Neural progenitor cell (in vitro differentiated cells): Measurements from ENCODE around the gene UBR4. TPM values are rescaled to one million over a fixed set of nuclear protein-coding genes. Genes with fewer than 3 reads are reported as not detected.

Experiments used
- DNase-seq: peaks from one replicate; pipeline ENCODE4 v3.0.0-alpha.2; 2016; ENCODE audit warnings: low spot score
- H2AFZ ChIP-seq: fragments of 200-600 bp; sonication (generic); replicated peaks from 2 replicates; pipeline ENCODE4 v1.6.1; 2016; ENCODE audit warnings: antibody characterized with exemption
- H3F3A ChIP-seq: fragments of 200-600 bp; sonication (generic); 2 replicates; pipeline ENCODE4 v1.6.1; 2016; ENCODE audit warnings: antibody characterized with exemption, low read depth
- H3K27ac ChIP-seq: fragments of 200-600 bp; sonication (generic); 2 replicates; pipeline ENCODE4 v1.5.1; 2016; ENCODE audit warnings: mild to moderate bottlenecking
- H3K27me3 ChIP-seq: fragments of 200-600 bp; sonication (generic); 2 replicates; pipeline ENCODE4 v1.6.1; 2016; ENCODE audit warnings: mild to moderate bottlenecking, moderate library complexity
- H3K36me3 ChIP-seq: fragments of 200-600 bp; sonication (generic); 2 replicates; pipeline ENCODE4 v1.5.1; 2016
- H3K4me1 ChIP-seq: fragments of 200-600 bp; sonication (generic); 2 replicates; pipeline ENCODE4 v1.6.1; 2016; ENCODE audit warnings: mixed run types
- H3K4me2 ChIP-seq: fragments of 200-600 bp; sonication (generic); 2 replicates; pipeline ENCODE4 v1.6.1; 2016
- H3K4me3 ChIP-seq: fragments of 200-600 bp; sonication (generic); 2 replicates; pipeline ENCODE4 v1.5.1; 2016
- H3K79me2 ChIP-seq: fragments of 200-600 bp; sonication (generic); 2 replicates; pipeline ENCODE4 v1.6.1; 2016; ENCODE audit warnings: low read depth
- H3K9ac ChIP-seq: fragments of 200-600 bp; sonication (generic); 2 replicates; pipeline ENCODE4 v1.6.1; 2016
- H3K9me3 ChIP-seq: fragments of 200-600 bp; sonication (generic); 2 replicates; pipeline ENCODE4 v1.5.1; 2016; ENCODE audit warnings: low read depth
- H4K20me1 ChIP-seq: fragments of 200-600 bp; sonication (generic); 2 replicates; pipeline ENCODE4 v1.6.1; 2016; ENCODE audit warnings: low read depth
- H3K27ac Mint-ChIP-seq: 3 replicates; pipeline ENCODE4 v1.8.0; 2021; ENCODE audit warnings: mixed read lengths
- H3K27me3 Mint-ChIP-seq: 2 replicates; pipeline ENCODE4 v1.8.0; 2022; ENCODE audit warnings: low read depth, mild to moderate bottlenecking, inconsistent platforms, moderate library complexity, mixed read lengths; ENCODE audit not compliant: insufficient read depth
- H3K36me3 Mint-ChIP-seq: 3 replicates; pipeline ENCODE4 v1.8.0; 2021; ENCODE audit warnings: mixed read lengths
- H3K4me1 Mint-ChIP-seq: 3 replicates; pipeline ENCODE4 v1.8.0; 2021; ENCODE audit warnings: mixed read lengths
- H3K4me3 Mint-ChIP-seq: 3 replicates; pipeline ENCODE4 v1.8.0; 2021; ENCODE audit warnings: mild to moderate bottlenecking, moderate library complexity, mixed read lengths
- H3K9me3 Mint-ChIP-seq: 3 replicates; pipeline ENCODE4 v1.8.0; 2020; ENCODE audit warnings: mixed read lengths
- EZH2 ChIP-seq: fragments of 200-600 bp; sonication (generic); IDR thresholded peaks from 2 replicates; pipeline ENCODE4 v1.6.1; 2017; ENCODE audit warnings: antibody characterized with exemption, mild to moderate bottlenecking, moderate library complexity
- EZH2phosphoT487 ChIP-seq: fragments of 200-600 bp; sonication (generic); IDR thresholded peaks from 2 replicates; pipeline ENCODE4 v1.6.1; 2017; ENCODE audit warnings: antibody characterized with exemption
- total RNA-seq: library from RNA; depleted of rRNA; stranded (reverse); fragments of >200 nt; gene quantifications from 2 replicates; pipeline ENCODE4 v1.2.3, GENCODE V29; 2015; ENCODE audit warnings: low replicate concordance
- TF ChIP-seq, protein P1 (sequence below): fragments of 200-600 bp; sonication (generic); IDR thresholded peaks from 2 replicates; pipeline ENCODE4 v1.5.1; 2017; ENCODE audit warnings: antibody characterized with exemption, mild to moderate bottlenecking

UBR4 gene
- total RNA-seq, 1 donor from 2014 or later, result 71.2 TPM

DNA sequence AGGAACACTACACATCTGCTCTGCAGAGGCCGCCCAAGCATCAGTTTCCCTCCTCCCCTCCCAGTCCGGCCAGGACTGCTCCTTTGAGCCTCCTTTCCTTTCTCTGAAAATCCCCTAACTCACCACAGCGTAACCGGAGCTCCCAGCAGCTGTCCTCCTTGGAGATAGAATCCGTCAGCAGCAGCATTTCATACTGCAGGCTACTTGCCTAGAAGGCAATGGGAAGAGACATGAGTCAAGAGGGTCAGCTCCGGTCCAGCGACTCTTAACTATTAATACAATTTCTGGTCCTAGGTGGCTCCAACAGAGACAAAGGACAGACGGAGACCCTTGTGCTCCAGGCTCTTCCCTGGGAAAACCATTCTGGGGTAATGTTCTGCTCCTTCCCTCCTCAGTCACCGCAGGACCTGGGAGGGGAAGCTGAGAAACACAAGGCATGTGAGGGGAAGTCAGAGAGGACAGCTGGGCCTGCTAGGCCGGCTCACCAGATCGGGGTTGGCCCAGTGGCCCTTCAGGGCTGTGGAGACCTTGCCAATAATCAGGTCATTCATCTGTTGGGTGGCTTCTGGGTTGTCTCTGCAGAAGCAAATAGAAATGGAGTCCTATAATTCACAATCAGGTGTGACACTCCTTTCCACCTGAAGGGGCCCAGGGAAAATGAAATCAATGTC is 99.7 kb downstream of the UBR4 start:
- no peaks in the 10 kb centered on the region for H3K9me3 Mint-ChIP-seq
- Histone ChIP-seq H3K9ac (no peak overlapping the region), H3K27ac (no peak overlapping the region), H3K4me1 (no peaks in the 10 kb centered on the region), H3K9me3 (no peaks in the 10 kb centered on the region), H3F3A (peaks cover 4% of the 10 kb centered on the region), H3K4me3 (no peak overlapping the region), H3K36me3 (no peaks in the 10 kb centered on the region), H3K79me2 (no peaks in the 10 kb centered on the region), H3K4me2 (no peak overlapping the region), H2AFZ (no peak overlapping the region), H3K27me3 (no peaks in the 10 kb centered on the region), H4K20me1 (no peaks in the 10 kb centered on the region)
- no peak for DNase-seq
- peak overlapping the region; percentile 62 for H3K27ac Mint-ChIP-seq
- no peaks in the 10 kb centered on the region for H3K27me3 Mint-ChIP-seq
- no peak overlapping the region for H3K4me3 Mint-ChIP-seq
- no peaks in the 10 kb centered on the region for H3K4me1 Mint-ChIP-seq
- TF ChIP-seq EZH2phosphoT487, result no peak
- TF ChIP-seq, protein P1, sequence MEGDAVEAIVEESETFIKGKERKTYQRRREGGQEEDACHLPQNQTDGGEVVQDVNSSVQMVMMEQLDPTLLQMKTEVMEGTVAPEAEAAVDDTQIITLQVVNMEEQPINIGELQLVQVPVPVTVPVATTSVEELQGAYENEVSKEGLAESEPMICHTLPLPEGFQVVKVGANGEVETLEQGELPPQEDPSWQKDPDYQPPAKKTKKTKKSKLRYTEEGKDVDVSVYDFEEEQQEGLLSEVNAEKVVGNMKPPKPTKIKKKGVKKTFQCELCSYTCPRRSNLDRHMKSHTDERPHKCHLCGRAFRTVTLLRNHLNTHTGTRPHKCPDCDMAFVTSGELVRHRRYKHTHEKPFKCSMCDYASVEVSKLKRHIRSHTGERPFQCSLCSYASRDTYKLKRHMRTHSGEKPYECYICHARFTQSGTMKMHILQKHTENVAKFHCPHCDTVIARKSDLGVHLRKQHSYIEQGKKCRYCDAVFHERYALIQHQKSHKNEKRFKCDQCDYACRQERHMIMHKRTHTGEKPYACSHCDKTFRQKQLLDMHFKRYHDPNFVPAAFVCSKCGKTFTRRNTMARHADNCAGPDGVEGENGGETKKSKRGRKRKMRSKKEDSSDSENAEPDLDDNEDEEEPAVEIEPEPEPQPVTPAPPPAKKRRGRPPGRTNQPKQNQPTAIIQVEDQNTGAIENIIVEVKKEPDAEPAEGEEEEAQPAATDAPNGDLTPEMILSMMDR, result no peak
- TF ChIP-seq EZH2, result no peak
- H3K36me3 Mint-ChIP-seq, result peaks cover 34% of the 10 kb centered on the region

DNA sequence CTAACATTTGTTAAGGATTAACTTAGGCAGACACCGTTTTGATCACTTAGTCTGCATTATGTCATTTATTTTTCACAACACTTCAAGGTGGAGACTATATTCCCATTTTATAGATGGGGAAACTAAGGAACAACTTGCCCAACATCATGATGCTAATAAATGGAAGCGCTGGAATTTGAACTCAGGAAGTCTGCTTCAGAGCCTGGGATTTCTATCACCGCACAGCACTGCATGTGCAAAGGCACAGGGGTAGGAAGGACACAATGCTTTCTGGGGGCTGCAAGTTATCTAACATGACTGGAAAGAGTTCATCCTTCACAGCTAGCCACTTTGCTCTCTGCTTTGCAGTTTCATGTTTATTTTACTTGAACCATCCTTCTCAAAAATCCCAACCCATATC is 100.5 kb downstream of the UBR4 start:
- H3K27ac Mint-ChIP-seq, result no peak overlapping the region
- H3F3A ChIP-seq, result peaks cover 4% of the 10 kb centered on the region
- TF ChIP-seq EZH2phosphoT487 (no peak), EZH2 (no peak)
- TF ChIP-seq, protein P1, result no peak
- no peaks in the 10 kb centered on the region for H3K9me3 Mint-ChIP-seq
- H3K4me1 ChIP-seq, result no peaks in the 10 kb centered on the region
- H3K9me3 ChIP-seq, result no peaks in the 10 kb centered on the region
- no peak for DNase-seq
- no peak overlapping the region for H3K4me3 ChIP-seq
- no peak overlapping the region for H3K27ac ChIP-seq
- H2AFZ ChIP-seq, result no peak overlapping the region
- no peak overlapping the region for H3K4me3 Mint-ChIP-seq
- peaks cover 26% of the 10 kb centered on the region for H3K36me3 Mint-ChIP-seq
- no peaks in the 10 kb centered on the region for H3K27me3 ChIP-seq
- H3K9ac ChIP-seq, result no peak overlapping the region
- H3K4me2 ChIP-seq, result no peak overlapping the region
- no peaks in the 10 kb centered on the region for H3K36me3 ChIP-seq
- no peaks in the 10 kb centered on the region for H4K20me1 ChIP-seq
- H3K27me3 Mint-ChIP-seq, result no peaks in the 10 kb centered on the region
- H3K4me1 Mint-ChIP-seq, result no peaks in the 10 kb centered on the region
- H3K79me2 ChIP-seq, result no peaks in the 10 kb centered on the region

DNA sequence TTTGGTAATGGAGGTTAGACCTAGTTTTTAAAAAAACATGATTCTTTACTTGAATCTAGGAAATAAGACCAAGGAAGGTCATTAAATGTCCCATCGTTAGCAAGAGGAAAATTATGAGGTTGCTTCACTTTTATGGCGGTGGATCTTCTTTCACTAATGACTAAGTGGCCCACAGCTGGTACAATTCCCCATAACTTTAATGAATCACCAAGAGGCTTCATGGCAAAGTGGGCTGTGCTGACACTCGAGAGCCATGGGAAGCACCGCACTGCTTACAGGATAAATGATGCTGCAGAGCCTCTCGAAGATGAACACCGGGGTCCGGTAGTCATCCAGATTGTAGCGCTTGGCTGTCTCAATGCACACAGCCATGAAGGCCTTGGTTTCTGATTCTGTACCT is 108.8 kb downstream of the UBR4 start:
- Histone ChIP-seq H4K20me1 (peaks cover 18% of the 10 kb centered on the region), H3K9ac (no peak overlapping the region), H3K4me3 (no peak overlapping the region), H3K79me2 (no peaks in the 10 kb centered on the region), H3K27me3 (no peaks in the 10 kb centered on the region), H3F3A (peaks cover 14% of the 10 kb centered on the region), H3K27ac (no peak overlapping the region), H3K9me3 (no peaks in the 10 kb centered on the region), H3K4me1 (peaks cover 17% of the 10 kb centered on the region), H3K36me3 (peaks cover 9% of the 10 kb centered on the region), H3K4me2 (no peak overlapping the region), H2AFZ (no peak overlapping the region)
- Mint-ChIP-seq H3K4me1 (peaks cover 3% of the 10 kb centered on the region), H3K9me3 (no peaks in the 10 kb centered on the region), H3K36me3 (peaks cover 23% of the 10 kb centered on the region), H3K4me3 (no peak overlapping the region), H3K27ac (no peak overlapping the region), H3K27me3 (no peaks in the 10 kb centered on the region)
- TF ChIP-seq EZH2, result no peak
- no peak for DNase-seq

DNA sequence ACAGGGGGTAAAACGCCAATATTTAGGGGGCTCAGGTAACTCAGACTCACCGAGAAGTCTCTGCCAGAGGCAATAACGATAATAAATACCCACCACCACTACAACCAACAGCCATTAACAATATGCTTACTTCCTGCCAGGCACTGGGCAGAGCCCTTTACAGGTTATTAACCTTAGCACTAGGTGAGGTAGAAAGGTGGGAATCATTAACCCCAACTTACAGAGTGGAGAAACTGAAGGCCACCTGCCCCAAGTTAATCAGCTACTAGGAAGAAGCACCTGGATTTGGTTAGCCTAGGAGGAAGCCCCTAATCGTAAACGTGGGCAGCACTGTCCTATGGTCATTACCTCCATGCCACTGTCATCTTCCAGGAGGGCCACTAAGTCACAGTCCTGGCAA is 110.0 kb downstream of the UBR4 start:
- H2AFZ ChIP-seq, result no peak overlapping the region
- H3K9me3 ChIP-seq, result no peaks in the 10 kb centered on the region
- Mint-ChIP-seq H3K36me3 (peaks cover 30% of the 10 kb centered on the region), H3K4me1 (peaks cover 9% of the 10 kb centered on the region), H3K9me3 (no peaks in the 10 kb centered on the region), H3K27ac (no peak overlapping the region), H3K4me3 (no peak overlapping the region), H3K27me3 (no peaks in the 10 kb centered on the region)
- H3F3A ChIP-seq, result peaks cover 22% of the 10 kb centered on the region
- TF ChIP-seq, protein P1, result no peak
- no peak overlapping the region for H3K4me3 ChIP-seq
- no peak for DNase-seq
- H3K4me1 ChIP-seq, result peaks cover 21% of the 10 kb centered on the region
- H3K9ac ChIP-seq, result no peak overlapping the region
- H4K20me1 ChIP-seq, result peaks cover 26% of the 10 kb centered on the region
- peaks cover 9% of the 10 kb centered on the region for H3K36me3 ChIP-seq
- H3K4me2 ChIP-seq, result no peak overlapping the region
- no peaks in the 10 kb centered on the region for H3K27me3 ChIP-seq
- H3K79me2 ChIP-seq, result no peaks in the 10 kb centered on the region
- H3K27ac ChIP-seq, result no peak overlapping the region
